Measurements from ENCODE around the gene TM9SF4. TPM values are rescaled to one million over a fixed set of nuclear protein-coding genes. Genes with fewer than 3 reads are reported as not detected.

TM9SF4 gene
- polyA plus RNA-seq, 3 donors, result 49.7 to 78.5 (median 78.3) TPM

DNA sequence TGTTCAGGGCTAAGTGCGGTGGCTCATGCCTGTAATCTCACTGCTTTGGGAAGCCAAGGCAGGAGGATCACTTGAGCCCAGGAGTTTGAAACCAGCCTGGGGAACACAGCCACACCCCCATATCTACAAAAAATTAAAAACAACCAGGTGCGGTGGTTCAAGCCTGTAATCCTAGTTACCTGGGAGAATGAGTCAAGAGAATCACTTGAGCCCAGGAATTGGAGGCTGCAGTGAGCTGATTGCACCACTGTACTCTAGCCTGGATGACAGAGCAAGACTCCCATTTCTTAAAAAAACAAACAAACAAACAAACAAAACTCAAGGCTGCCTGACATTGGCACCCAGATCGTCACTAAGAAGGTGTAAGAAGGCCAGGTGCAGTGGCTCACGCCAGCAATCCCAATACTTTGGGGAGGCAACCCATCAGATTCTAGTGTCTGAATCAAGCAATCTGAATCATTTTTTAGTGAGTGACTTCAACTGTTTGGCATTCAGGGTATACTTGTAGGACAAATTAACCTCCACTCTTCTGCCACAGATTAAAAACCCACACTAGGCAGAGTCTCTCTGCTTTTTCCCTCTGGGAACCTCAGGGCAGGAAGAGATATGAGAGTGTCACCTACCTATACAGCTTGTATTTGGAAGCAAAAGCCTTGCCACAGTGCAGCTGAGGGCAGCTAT is 91.9 kb downstream of the TM9SF4 start:
- peak overlapping the region in 4 of 7 donors; percentile 11 to 93 (median 84) for H3K27ac Mint-ChIP-seq
- Histone ChIP-seq H3K4me1 (ENCODE audit: control insufficient read depth in 1 of 2, insufficient read depth in 2 of 2, low read length in 2 of 2) (peaks cover 64 to 70% of the 10 kb centered on the region in 2 donors), H3K9me3 (replicated peaks in 1 of 2; ENCODE audit: control insufficient read depth in 1 of 2, insufficient read depth in 1 of 2, low read length in 2 of 2) (no peaks in the 10 kb centered on the region), H2AFZ (ENCODE audit: insufficient read depth, low read depth, low read length, poor library complexity, severe bottlenecking) (no peak overlapping the region), H4K20me1 (ENCODE audit: insufficient read depth, low read length) (peaks cover 91% of the 10 kb centered on the region), H3K4me2 (replicated peaks; ENCODE audit: extremely low read depth, low read length, poor library complexity, severe bottlenecking) (no peak overlapping the region), H3K79me2 (ENCODE audit: insufficient read depth, low read length) (peaks cover 97% of the 10 kb centered on the region), H3K9ac (ENCODE audit: insufficient read depth, low read length, poor library complexity, severe bottlenecking) (no peak overlapping the region), H3K27me3 (ENCODE audit: control insufficient read depth in 2 of 2, insufficient read depth in 2 of 2, low read length in 2 of 2) (no peaks in the 10 kb centered on the region), H3K36me3 (replicated peaks in 1 of 2; ENCODE audit: control insufficient read depth in 1 of 2, insufficient read depth in 2 of 2, low read length in 2 of 2) (peaks cover 58 to 67% of the 10 kb centered on the region in 2 donors), H3K4me3 (replicated peaks in 1 of 3; ENCODE audit: low read depth in 2 of 3, low read length in 3 of 3) (peak overlapping the region in 2 of 3 experiments; percentile 3 to 31), H3K27ac (ENCODE audit: low read depth in 1 of 2, low read length in 2 of 2) (peak overlapping the region; percentile 41 to 55)
- H3K4me3 Mint-ChIP-seq, result peak overlapping the region in 1 of 2 donors; percentile 50
- no peaks in the 10 kb centered on the region for H3K9me3 Mint-ChIP-seq
- WGBS (ENCODE audit: insufficient coverage), result 100% methylated on average over 1 of the region's 4 CpGs
- intact Hi-C loops (cut with micrococcal nuclease), result loop anchor here in 1 of 2 donors (10.0 kb wide), 1 partner anchor 283 kb away; no protein-coding TSS in a partner anchor
- TF ChIP-seq, protein P1, sequence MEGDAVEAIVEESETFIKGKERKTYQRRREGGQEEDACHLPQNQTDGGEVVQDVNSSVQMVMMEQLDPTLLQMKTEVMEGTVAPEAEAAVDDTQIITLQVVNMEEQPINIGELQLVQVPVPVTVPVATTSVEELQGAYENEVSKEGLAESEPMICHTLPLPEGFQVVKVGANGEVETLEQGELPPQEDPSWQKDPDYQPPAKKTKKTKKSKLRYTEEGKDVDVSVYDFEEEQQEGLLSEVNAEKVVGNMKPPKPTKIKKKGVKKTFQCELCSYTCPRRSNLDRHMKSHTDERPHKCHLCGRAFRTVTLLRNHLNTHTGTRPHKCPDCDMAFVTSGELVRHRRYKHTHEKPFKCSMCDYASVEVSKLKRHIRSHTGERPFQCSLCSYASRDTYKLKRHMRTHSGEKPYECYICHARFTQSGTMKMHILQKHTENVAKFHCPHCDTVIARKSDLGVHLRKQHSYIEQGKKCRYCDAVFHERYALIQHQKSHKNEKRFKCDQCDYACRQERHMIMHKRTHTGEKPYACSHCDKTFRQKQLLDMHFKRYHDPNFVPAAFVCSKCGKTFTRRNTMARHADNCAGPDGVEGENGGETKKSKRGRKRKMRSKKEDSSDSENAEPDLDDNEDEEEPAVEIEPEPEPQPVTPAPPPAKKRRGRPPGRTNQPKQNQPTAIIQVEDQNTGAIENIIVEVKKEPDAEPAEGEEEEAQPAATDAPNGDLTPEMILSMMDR (IDR thresholded peaks at IDR 0.05), result no peak
- no peak for DNase-seq
- H3K36me3 Mint-ChIP-seq, result peaks cover 58 to 67% of the 10 kb centered on the region in 2 donors
- H3K4me1 Mint-ChIP-seq, result peaks cover 74% of the 10 kb centered on the region
- peaks cover 0 to 2% (median 0%) of the 10 kb centered on the region in 3 donors for H3K27me3 Mint-ChIP-seq (ENCODE audit: low read depth in 3 of 3)

DNA sequence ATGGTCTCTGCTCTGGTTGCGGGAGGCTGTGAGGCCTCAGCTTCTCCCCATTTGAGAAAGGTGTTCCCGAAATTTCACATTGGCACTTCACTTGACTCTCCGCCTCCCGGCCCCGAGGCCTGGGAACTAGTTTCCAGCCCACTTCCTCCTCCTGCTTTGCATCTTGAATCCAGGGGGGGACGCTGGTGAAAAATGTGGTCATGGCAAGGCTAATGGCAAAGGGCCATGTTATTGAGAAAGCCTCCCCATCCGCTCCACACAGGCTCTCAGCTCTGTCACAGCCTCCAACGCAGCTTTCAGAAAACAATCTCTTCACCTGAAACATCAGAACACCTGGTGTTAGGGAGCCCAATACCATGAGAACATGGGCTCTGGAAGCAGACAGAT is 92.5 kb downstream of the TM9SF4 start:
- peak overlapping the region; percentile 41 to 55 for H3K27ac ChIP-seq (ENCODE audit: low read depth in 1 of 2, low read length in 2 of 2)
- no peak overlapping the region for H2AFZ ChIP-seq (ENCODE audit: insufficient read depth, low read depth, low read length, poor library complexity, severe bottlenecking)
- H3K27ac Mint-ChIP-seq, result peak overlapping the region; percentile 82 to 93 (median 88)
- H3K4me1 Mint-ChIP-seq, result peaks cover 80% of the 10 kb centered on the region
- peak overlapping the region in 2 of 3 experiments; percentile 3 to 31 for H3K4me3 ChIP-seq (replicated peaks in 1 of 3; ENCODE audit: low read depth in 2 of 3, low read length in 3 of 3)
- H3K4me3 Mint-ChIP-seq, result peak overlapping the region; percentile 50 to 61
- peaks cover 54 to 61% of the 10 kb centered on the region in 2 donors for H3K36me3 Mint-ChIP-seq
- peaks cover 53 to 61% of the 10 kb centered on the region in 2 donors for H3K36me3 ChIP-seq (replicated peaks in 1 of 2; ENCODE audit: control insufficient read depth in 1 of 2, insufficient read depth in 2 of 2, low read length in 2 of 2)
- DNase-seq, result peak in 1 of 3 donors; percentile 17
- TF ChIP-seq, protein P1 (IDR thresholded peaks at IDR 0.05), result no peak
- H3K27me3 Mint-ChIP-seq (ENCODE audit: low read depth in 3 of 3), result peaks cover 0 to 6% (median 1%) of the 10 kb centered on the region in 3 donors
- H4K20me1 ChIP-seq (ENCODE audit: insufficient read depth, low read length), result peaks cover 86% of the 10 kb centered on the region
- no peaks in the 10 kb centered on the region for H3K9me3 Mint-ChIP-seq
- intact Hi-C loops (cut with micrococcal nuclease), result loop anchor here in 1 of 2 donors (10.0 kb wide), 1 partner anchor 283 kb away; no protein-coding TSS in a partner anchor
- no peak overlapping the region for H3K9ac ChIP-seq (ENCODE audit: insufficient read depth, low read length, poor library complexity, severe bottlenecking)
- H3K9me3 ChIP-seq (replicated peaks in 1 of 2; ENCODE audit: control insufficient read depth in 1 of 2, insufficient read depth in 1 of 2, low read length in 2 of 2), result no peaks in the 10 kb centered on the region
- peaks cover 98% of the 10 kb centered on the region for H3K79me2 ChIP-seq (ENCODE audit: insufficient read depth, low read length)
- no peaks in the 10 kb centered on the region for H3K27me3 ChIP-seq (ENCODE audit: control insufficient read depth in 2 of 2, insufficient read depth in 2 of 2, low read length in 2 of 2)
- no peak overlapping the region for H3K4me2 ChIP-seq (replicated peaks; ENCODE audit: extremely low read depth, low read length, poor library complexity, severe bottlenecking)
- peaks cover 69 to 75% of the 10 kb centered on the region in 2 donors for H3K4me1 ChIP-seq (ENCODE audit: control insufficient read depth in 1 of 2, insufficient read depth in 2 of 2, low read length in 2 of 2)
- WGBS (ENCODE audit: insufficient coverage), result 43% methylated on average over 1 of the region's 8 CpGs
